Stimulated activated effector memory CD8-positive, alpha-beta T cell treated with anti-CD3 and anti-CD28 coated beads, Interleukin-12 subunit alpha, Interleukin-12 subunit beta, amount 100 ng/mL, for 72 hours (primary cell): ENCODE results near the gene WDR45B.

Source experiments
- ATAC-seq: fragments of 150-1000 bp; cut with Tn5 transposase; 2 replicates; pipeline ENCODE4 v1.10.0; 2021
- DNase-seq, 2 donors: peaks; one replicate each; pipeline ENCODE4 v3.0.0; 2021 to 2022; ENCODE audit warnings: low spot score in 2 of 2
- H3K27ac Mint-ChIP-seq: one replicate; pipeline ENCODE4 v1.8.0; 2022; ENCODE audit warnings: mild to moderate bottlenecking, mixed read lengths
- H3K36me3 Mint-ChIP-seq: one replicate; pipeline ENCODE4 v1.8.0; 2022; ENCODE audit warnings: mild to moderate bottlenecking, mixed read lengths
- H3K4me1 Mint-ChIP-seq: one replicate; pipeline ENCODE4 v1.8.0; 2022; ENCODE audit warnings: mixed read lengths
- H3K4me3 Mint-ChIP-seq: one replicate; pipeline ENCODE4 v1.8.0; 2022; ENCODE audit warnings: mild to moderate bottlenecking, mixed read lengths
- H3K9me3 Mint-ChIP-seq: one replicate; pipeline ENCODE4 v1.8.0; 2022; ENCODE audit warnings: mixed read lengths

Gene WDR45B

DNA sequence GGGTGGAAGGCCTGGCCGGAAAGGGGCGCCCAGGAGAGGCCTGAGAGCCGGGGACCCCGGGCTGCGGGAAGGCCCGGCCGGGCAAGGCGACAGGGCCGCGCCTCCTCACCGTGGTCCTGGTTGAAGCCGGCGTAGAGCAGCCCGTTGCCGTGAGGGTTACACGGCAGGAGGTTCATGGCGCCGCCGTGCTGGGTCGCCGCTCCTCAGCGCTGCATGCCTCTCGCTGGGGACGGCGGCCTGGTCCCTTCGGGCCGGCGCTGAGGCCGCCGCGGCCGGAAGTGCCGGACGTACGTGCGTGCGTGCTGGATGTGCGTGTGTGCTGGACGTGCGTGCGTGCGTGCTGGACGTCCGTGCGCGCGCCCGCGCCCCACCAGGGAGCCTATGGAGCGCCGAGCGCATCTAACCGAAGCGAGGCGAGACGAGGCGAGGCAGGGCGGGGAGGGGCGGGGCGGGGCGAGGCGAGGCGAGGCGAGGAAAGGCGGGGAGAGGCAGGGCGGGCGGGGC is at the start of gene WDR45B:
Gene WDR45B, minus strand, starts transcription at position 280 of the 504 bp plus-strand sequence. Its CDS starts 104 bp downstream, at position 176.
- DNase-seq (peak; percentile 77 to 88), ATAC-seq (peak; percentile 93)
- Mint-ChIP-seq H3K4me3 (peak within 1 kb of the TSS; percentile 84), H3K9me3 (no peaks in the 10 kb centered on the region), H3K36me3 (peaks cover 52% of the 10 kb centered on the region), H3K27ac (peak within 1 kb of the TSS; percentile 85), H3K4me1 (peaks cover 37% of the 10 kb centered on the region)

DNA sequence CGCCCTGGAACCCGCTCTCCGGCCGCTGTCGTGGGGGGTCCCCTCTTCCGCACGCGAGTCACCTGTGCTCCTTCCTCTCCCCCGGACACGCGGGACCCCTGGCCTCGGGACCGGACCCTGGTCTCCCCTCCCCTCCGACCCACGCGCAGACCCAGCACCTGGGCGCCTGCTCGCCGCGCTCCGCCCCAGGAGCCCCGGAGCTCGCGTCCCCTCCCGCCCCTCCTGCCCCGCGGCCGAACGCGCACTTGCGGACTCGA is 49.5 kb upstream of the WDR45B start:
- H3K27ac Mint-ChIP-seq, result no peak overlapping the region
- no peaks in the 10 kb centered on the region for H3K36me3 Mint-ChIP-seq

DNA sequence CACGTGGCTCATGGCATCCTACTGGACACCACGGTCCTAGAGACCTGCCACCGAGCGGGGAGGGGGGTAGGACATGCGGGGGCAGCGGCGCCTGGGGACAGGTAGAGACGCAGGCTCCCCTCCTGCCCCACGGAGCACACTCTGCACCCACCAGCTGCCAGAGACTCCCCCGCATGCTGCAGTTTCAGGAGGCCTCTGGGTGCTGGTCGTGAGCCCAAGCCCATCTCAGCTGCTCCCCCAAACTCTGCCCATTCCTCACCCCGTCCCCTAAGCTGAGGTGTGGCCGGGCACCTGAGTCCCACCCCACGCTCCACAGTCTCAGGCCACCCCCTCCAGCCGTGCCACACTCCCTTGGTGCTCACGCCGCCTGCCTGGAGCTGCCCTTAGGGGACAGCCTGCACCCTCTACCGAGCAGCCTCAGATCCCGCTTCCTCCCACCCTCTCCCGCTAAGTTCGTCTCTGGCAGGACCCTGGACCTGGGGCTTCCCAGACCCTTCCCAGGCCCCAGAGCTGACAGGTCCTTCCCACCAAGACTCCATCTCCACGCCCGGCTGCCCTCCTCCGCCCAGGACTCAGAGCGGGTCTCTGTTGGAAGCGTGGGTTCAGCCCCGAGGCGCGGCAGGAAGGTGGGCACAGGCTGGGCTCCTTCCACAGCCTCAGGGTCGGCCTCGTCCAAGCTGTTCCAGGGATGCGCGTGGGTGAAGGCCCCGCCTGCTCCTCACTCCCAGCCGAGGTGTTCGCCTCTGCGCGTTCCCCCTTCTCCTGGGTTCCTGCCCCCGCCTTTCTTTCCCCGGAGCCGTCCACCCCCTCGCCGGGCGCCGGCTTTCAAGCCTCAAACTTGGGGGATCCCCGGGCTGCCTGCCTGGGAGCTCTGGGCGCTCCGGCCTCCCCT is 48.9 kb upstream of the WDR45B start:
- Mint-ChIP-seq H3K9me3 (peaks cover 6% of the 10 kb centered on the region), H3K4me1 (peaks cover 6% of the 10 kb centered on the region), H3K4me3 (peak overlapping the region; percentile 70), H3K36me3 (no peaks in the 10 kb centered on the region), H3K27ac (no peak overlapping the region)
- DNase-seq (no peak), ATAC-seq (no peak)

More for the DNA sequence above, 49.5 kb upstream of the WDR45B start:
- ATAC-seq (no peak), DNase-seq (no peak)
- Mint-ChIP-seq H3K4me3 (peak overlapping the region; percentile 70), H3K4me1 (peaks cover 5% of the 10 kb centered on the region), H3K9me3 (peaks cover 6% of the 10 kb centered on the region)

DNA sequence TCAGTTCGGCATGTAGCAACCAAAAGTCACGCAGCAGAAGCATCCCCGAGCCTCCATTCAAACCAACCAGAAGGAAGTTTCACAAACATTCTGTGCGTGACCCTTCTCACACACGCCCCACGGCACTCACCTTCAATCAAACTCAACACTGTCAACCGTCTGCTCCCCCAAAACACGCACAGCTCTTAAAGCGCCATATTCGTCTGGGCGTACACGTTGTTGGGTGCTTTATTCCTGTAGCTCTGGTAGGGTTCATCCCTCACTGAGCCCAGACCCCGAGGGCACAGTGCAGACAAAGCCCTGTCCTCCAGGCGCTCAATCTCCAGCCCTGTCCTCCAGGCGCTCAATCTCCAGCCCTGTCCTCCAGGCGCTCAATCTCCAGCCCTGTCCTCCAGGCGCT is 48.0 kb upstream of the WDR45B start:
- Mint-ChIP-seq H3K9me3 (peaks cover 6% of the 10 kb centered on the region), H3K36me3 (no peaks in the 10 kb centered on the region), H3K4me1 (peaks cover 15% of the 10 kb centered on the region), H3K4me3 (no peak overlapping the region), H3K27ac (no peak overlapping the region)
- no peak for DNase-seq
- ATAC-seq, result no peak

DNA sequence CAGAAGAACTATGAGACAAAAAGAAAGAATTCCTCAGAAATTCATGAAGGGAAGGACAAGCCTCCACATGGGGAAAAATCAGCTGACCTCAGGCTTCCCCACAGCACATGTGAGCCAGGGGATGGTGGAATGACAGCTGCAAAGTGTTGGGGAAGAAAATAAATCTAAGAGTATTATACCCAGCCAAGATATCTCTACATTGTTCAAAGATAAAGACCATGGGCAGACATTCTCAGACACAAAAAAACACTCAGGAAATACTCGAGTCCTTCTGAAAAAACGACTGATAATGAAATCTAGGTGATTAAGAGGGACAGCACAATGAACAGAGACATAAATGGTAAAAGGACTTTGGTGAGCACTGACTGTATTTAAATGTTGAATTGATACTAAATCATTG is 46.4 kb upstream of the WDR45B start:
- no peak for DNase-seq
- no peak for ATAC-seq
- Mint-ChIP-seq H3K9me3 (peaks cover 6% of the 10 kb centered on the region), H3K27ac (no peak overlapping the region), H3K36me3 (no peaks in the 10 kb centered on the region), H3K4me3 (no peak overlapping the region), H3K4me1 (peaks cover 22% of the 10 kb centered on the region)

DNA sequence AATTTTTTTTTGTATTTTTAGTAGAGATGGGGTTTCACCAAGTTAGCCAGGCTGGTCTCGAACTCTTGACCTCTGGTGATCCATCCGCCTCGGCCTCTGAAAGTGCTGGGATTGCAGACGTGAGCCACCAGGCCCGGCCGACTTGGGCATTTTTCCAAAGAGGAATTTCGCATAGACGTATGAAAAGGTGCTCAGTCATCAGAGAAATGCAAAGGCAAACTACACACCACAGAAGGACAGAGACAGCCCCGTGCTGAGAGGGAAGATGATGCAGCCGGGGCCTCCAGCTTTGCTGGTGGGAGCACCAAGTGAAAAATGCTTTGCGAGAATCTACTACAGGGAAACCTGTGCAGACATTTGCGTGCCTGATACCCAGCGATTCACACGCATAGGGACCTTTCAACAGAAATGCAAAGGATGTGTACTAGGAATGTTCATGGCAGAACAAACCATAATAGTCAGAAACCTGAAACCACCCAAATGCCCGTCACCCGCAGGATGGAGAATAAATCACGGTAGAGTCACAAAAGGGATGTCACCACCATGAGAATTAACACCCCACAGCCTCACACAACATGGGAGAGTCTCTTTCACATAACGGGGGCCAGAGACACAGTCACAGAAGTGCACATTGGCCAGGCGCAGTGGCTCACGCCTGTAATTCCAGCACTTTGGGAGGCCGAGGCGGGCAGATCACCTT is 45.1 kb upstream of the WDR45B start:
- peaks cover 6% of the 10 kb centered on the region for H3K9me3 Mint-ChIP-seq
- no peaks in the 10 kb centered on the region for H3K36me3 Mint-ChIP-seq
- DNase-seq (no peak), ATAC-seq (no peak)
- no peak overlapping the region for H3K4me3 Mint-ChIP-seq
- peaks cover 17% of the 10 kb centered on the region for H3K4me1 Mint-ChIP-seq
- H3K27ac Mint-ChIP-seq, result no peak overlapping the region

DNA sequence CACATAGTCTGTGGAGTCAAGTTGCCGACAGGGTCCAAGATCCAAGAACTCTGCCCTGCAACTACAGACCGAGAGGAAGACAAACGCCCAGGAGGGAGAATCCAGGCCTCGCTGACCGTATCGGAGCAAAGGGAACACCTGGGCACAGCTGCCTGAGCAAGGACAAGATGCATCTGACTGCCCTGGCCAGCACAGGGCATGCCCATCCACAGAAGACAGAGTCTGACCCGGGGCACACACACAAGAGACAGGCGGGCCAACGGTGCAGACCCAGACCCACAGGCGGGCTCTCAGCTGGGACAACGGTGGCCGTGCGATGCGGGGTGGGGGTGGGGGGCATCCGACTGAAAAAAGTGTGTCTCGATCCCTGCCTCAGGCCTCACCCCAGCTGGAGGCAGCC is 44.0 kb upstream of the WDR45B start:
- no peak for ATAC-seq
- no peak overlapping the region for H3K27ac Mint-ChIP-seq
- peaks cover 17% of the 10 kb centered on the region for H3K4me1 Mint-ChIP-seq
- H3K9me3 Mint-ChIP-seq, result peaks cover 6% of the 10 kb centered on the region
- no peak for DNase-seq
- H3K4me3 Mint-ChIP-seq, result no peak overlapping the region
- no peaks in the 10 kb centered on the region for H3K36me3 Mint-ChIP-seq

DNA sequence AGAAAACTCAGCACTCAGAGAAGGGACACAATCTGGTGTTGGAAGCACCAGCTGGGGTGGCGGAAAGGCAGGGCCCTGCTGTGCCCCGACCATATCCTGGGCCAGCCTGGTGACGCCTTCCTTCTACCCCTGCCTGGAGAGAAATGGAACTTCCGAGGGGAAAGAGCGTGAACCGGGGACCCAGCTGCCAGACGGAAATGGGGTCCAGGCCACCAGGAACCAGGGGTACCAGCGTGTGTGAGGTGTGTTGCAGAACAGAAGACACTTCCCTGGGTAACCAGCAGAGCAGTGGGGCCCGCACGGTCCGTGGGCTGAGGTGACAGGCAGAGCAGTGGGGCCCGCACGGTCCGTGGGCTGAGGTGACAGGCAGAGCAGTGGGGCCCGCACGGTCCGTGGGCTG is 43.5 kb upstream of the WDR45B start:
- Mint-ChIP-seq H3K9me3 (peaks cover 6% of the 10 kb centered on the region), H3K36me3 (no peaks in the 10 kb centered on the region), H3K27ac (peak overlapping the region; percentile 26), H3K4me3 (no peak overlapping the region), H3K4me1 (peaks cover 17% of the 10 kb centered on the region)
- ATAC-seq, result no peak
- DNase-seq, result no peak

DNA sequence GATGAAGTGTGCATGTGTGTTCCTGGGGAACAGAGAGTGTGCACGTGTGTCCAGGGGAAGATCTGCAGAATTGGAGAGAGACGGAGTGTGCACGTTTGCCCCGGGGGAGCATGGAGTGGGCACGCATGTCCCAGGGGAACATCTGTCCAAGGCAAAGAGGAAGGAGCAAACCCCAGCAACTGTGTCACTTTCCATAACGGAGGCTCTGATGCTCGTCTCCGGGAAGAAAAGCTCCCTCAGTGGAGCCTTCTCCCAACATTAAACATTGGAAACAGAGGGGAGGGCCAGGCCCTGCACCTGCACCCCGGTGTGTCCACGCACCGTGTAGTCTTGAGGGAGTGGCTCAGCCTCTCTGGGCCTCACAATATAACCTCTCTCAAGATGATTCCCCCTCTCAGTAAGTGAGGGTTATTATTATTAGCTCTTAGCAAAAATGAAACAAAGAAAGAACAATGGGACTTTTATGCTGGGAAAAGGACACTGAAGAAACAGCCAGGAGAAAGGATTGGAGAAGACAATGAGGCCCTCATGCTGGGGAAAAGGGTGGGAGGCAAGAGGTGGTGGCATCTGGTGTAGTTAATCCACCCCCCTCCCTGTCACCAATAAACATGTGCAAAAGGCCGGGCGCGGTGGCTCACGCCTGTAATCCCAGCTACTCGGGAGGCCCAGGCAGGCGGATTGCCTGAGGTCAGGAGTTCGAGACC is 42.7 kb upstream of the WDR45B start:
- H3K9me3 Mint-ChIP-seq, result peaks cover 6% of the 10 kb centered on the region
- DNase-seq (no peak), ATAC-seq (no peak)
- H3K27ac Mint-ChIP-seq, result peak overlapping the region; percentile 26
- no peak overlapping the region for H3K4me3 Mint-ChIP-seq
- H3K36me3 Mint-ChIP-seq, result no peaks in the 10 kb centered on the region
- peaks cover 17% of the 10 kb centered on the region for H3K4me1 Mint-ChIP-seq

DNA sequence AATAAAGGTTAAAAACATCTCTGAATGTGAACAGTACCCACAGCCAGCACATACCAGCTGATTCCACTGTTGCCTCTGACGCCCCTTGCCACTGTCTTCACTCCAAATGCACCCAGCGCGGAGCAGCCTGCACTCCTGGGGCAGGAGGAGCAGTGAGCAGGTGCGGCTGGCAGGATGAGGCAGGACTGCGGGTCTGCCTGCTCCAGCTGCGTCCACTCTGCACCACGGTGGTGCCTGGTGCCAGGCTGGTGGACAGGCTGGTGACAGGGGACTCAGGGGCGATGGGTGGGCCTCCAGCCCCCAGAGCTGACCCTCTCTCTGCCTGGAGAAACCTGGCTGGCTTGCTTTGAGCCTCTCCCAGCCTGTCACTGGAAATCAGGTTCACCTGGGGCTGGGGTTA is 40.8 kb upstream of the WDR45B start:
- no peak for ATAC-seq
- H3K4me3 Mint-ChIP-seq, result no peak overlapping the region
- DNase-seq, result no peak
- no peaks in the 10 kb centered on the region for H3K36me3 Mint-ChIP-seq
- peaks cover 17% of the 10 kb centered on the region for H3K4me1 Mint-ChIP-seq
- no peak overlapping the region for H3K27ac Mint-ChIP-seq
- no peaks in the 10 kb centered on the region for H3K9me3 Mint-ChIP-seq

DNA sequence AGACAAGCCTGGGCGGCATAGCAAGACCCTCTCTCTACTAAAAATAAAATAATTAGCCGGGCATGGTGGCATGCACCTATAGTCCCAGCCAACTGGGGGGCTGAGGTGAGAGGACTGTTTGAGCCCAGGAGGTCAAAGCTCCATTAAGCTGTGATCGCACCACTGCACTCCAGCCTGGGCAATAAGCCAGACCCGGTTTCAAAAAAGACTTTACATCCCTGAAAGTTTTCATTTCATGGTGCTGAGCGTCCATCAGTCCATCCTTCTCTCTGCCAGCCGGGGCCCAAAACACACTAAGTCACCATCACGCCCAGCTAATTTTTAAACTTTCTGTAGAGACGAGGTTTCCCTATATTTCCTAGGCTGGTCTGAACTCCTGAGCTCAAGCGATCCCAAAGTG is 39.6 kb upstream of the WDR45B start:
- Mint-ChIP-seq H3K36me3 (peaks cover 6% of the 10 kb centered on the region), H3K4me1 (peaks cover 17% of the 10 kb centered on the region), H3K27ac (no peak overlapping the region), H3K9me3 (no peaks in the 10 kb centered on the region), H3K4me3 (no peak overlapping the region)
- no peak for DNase-seq
- no peak for ATAC-seq

DNA sequence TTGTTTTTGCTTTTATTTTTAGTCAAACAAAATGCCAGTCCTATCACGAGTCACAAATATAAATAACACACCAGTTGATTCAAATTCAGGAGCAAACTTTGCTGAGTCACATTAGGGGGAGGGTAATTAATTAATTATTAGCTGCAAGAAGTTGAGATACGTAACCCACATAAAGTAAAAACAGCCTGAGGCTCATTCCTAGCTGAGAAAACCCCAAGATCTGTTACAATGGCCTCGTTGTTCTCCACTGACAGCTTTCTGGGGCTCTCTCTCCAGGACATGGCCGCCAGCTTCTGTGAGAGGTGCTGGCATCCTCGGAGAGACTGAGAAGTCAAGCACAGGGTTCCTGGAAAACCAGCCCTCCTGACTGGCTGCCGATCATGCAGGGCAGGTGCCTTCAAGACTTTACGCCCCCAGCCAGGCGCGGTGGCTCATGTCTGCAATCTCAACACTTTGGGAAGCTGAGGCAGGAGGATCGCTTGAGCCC is 39.2 kb upstream of the WDR45B start:
- peaks cover 17% of the 10 kb centered on the region for H3K4me1 Mint-ChIP-seq
- peaks cover 6% of the 10 kb centered on the region for H3K36me3 Mint-ChIP-seq
- no peak overlapping the region for H3K27ac Mint-ChIP-seq
- no peak for DNase-seq
- no peak overlapping the region for H3K4me3 Mint-ChIP-seq
- no peak for ATAC-seq
- H3K9me3 Mint-ChIP-seq, result no peaks in the 10 kb centered on the region

DNA sequence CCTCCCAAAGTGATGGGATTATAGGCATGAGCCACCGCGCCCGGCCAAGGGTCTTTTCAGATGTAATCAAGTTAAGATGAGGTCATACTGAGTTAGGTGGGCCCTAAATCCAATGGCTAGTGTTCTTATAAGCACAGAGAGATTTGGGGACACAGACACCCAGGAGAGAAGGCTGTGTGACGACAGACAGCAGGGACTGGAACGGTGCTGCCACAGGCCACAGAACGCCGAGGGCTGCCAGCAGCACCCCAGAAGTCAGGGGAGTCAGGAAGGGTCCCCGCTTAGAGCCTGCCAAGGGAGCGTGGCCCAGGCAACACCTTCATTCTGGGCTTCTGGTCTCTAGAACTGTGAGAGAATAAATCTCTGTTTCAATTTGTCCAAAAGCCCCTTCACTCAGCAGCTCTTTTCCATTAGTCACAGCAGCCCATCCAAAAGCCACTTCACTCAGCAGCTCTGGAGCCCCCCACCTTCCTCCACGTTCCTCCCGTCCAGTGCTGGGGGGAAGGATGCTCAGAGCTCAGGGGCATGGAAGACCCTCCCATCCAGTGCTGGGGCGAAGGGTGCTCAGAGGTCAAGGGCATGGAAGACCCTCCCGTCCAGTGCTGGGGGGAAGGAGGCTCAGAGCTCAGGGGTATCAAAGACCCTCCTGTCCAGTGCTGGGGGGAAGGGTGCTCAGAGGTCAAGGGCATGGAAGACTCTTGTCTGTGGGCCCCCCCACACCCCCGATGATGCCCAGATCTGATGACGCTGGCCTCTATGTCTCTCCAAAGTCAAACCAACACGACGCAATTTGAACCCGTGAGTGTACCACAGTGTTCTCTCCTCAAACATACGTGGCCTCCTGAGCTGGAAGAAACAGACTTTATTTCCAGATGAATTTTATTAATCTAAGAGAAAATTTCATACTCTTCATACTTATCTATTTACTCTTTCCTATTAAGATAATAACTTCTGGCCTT is 38.4 kb upstream of the WDR45B start:
- H3K27ac Mint-ChIP-seq, result no peak overlapping the region
- no peak overlapping the region for H3K4me3 Mint-ChIP-seq

DNA sequence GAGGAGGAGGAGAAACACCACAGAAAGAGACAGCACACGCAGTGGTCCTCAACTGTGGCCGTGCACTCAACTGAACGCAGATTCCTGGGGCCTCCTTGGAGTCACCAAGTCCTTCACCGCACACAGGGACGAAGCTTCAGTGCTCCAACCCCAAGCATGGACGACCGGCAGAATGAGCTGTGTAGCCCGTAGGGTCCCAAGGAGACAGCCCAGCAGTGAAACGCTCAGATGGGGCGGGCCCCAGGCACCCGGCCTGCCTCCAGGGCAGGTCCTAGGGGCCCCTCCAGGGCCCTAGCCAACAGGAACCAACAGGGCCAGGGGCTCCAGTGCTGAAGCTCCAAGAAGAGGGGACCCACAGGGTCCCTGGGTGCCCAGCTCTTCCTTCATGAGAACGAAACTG is 37.0 kb upstream of the WDR45B start:
- no peak overlapping the region for H3K27ac Mint-ChIP-seq
- no peaks in the 10 kb centered on the region for H3K4me1 Mint-ChIP-seq
- ATAC-seq (no peak), DNase-seq (no peak)
- H3K4me3 Mint-ChIP-seq, result no peak overlapping the region
- no peaks in the 10 kb centered on the region for H3K9me3 Mint-ChIP-seq
- peaks cover 6% of the 10 kb centered on the region for H3K36me3 Mint-ChIP-seq

More for the DNA sequence above, 38.4 kb upstream of the WDR45B start:
- Mint-ChIP-seq H3K36me3 (peaks cover 6% of the 10 kb centered on the region), H3K4me1 (peaks cover 10% of the 10 kb centered on the region), H3K9me3 (no peaks in the 10 kb centered on the region)
- no peak for ATAC-seq
- no peak for DNase-seq
